Neural cell (in vitro differentiated cells): Measurements from ENCODE around the gene MICAL2. TPM values are rescaled to one million over a fixed set of nuclear protein-coding genes. Genes with fewer than 3 reads are reported as not detected.

Experiments
- H2AFZ ChIP-seq: fragments of 200-600, 300-800 bp; sonication (generic), shearing (Covaris generic); 2 replicates; pipeline ENCODE4 v1.6.0; 2014; ENCODE audit warnings: low read depth, mild to moderate bottlenecking, antibody characterized with exemption, low read length, moderate library complexity
- H3F3A ChIP-seq: fragments of 200-600 bp; shearing (Covaris generic); 2 replicates; pipeline ENCODE4 v1.6.1; 2016; ENCODE audit warnings: mild to moderate bottlenecking, moderate library complexity, mixed read lengths, antibody characterized with exemption, low read length; ENCODE audit not compliant: insufficient read depth, poor library complexity, severe bottlenecking
- H3K27ac ChIP-seq: fragments of 200-600, 300-800 bp; sonication (generic), shearing (Covaris generic); 2 replicates; pipeline ENCODE4 v1.5.1; 2014; ENCODE audit warnings: mild to moderate bottlenecking, low read length, moderate library complexity
- H3K27me3 ChIP-seq: fragments of 300-800, 200-600 bp; sonication (generic), shearing (Covaris generic); 2 replicates; pipeline ENCODE4 v1.6.0; 2014; ENCODE audit warnings: mild to moderate bottlenecking, low read depth, low read length, moderate library complexity; ENCODE audit not compliant: insufficient read depth
- H3K36me3 ChIP-seq: fragments of 300-800, 200-600 bp; sonication (generic), shearing (Covaris generic); 2 replicates; pipeline ENCODE4 v1.5.1; 2014; ENCODE audit warnings: mild to moderate bottlenecking, antibody characterized with exemption, low read length, moderate library complexity; ENCODE audit not compliant: insufficient read depth
- H3K4me2 ChIP-seq: fragments of 300-800, 200-600 bp; sonication (generic), shearing (Covaris generic); 2 replicates; pipeline ENCODE4 v1.6.0; 2014; ENCODE audit warnings: mild to moderate bottlenecking, low read length
- H3K4me3 ChIP-seq: fragments of 300-800, 200-600 bp; sonication (generic), shearing (Covaris generic); 2 replicates; pipeline ENCODE4 v1.5.1; 2014; ENCODE audit warnings: mild to moderate bottlenecking, low read length, moderate library complexity
- H3K79me2 ChIP-seq: fragments of 200-600 bp; shearing (Covaris generic); replicated peaks from 2 replicates; pipeline ENCODE4 v1.6.0; 2014; ENCODE audit warnings: mild to moderate bottlenecking, low read length, moderate library complexity; ENCODE audit not compliant: insufficient read depth
- H3K9ac ChIP-seq: fragments of 300-800, 200-600 bp; sonication (generic), shearing (Covaris generic); 2 replicates; pipeline ENCODE4 v1.6.1; 2016; ENCODE audit warnings: mild to moderate bottlenecking, low read length, mixed read lengths
- H3K9me2 ChIP-seq: fragments of 200-600 bp; shearing (Covaris generic); 2 replicates; pipeline ENCODE4 v1.6.1; 2016; ENCODE audit warnings: mild to moderate bottlenecking, low read length, mixed read lengths; ENCODE audit not compliant: insufficient read depth
- H3K9me3 ChIP-seq: fragments of 200-600, 300-800 bp; sonication (generic), shearing (Covaris generic); 2 replicates; pipeline ENCODE4 v1.6.1; 2016; ENCODE audit warnings: mild to moderate bottlenecking, mixed run types, low read length, moderate library complexity, mixed read lengths
- H4K20me1 ChIP-seq: fragments of 200-600 bp; shearing (Covaris generic); 2 replicates; pipeline ENCODE4 v1.6.1; 2016; ENCODE audit warnings: mild to moderate bottlenecking, mixed run types; ENCODE audit not compliant: insufficient read depth
- EP300 ChIP-seq: fragments of 450-650 bp; conservative IDR thresholded peaks from 2 replicates; pipeline ENCODE4 v1.6.1; 2014; ENCODE audit warnings: antibody characterized with exemption, mild to moderate bottlenecking, moderate library complexity; ENCODE audit not compliant: poor library complexity, severe bottlenecking
- EZH2 ChIP-seq: fragments of 200-600, 300-800 bp; shearing (Covaris generic), sonication (generic); IDR thresholded peaks from 2 replicates; pipeline ENCODE4 v1.6.1; 2014; ENCODE audit warnings: antibody characterized with exemption, low read length, borderline replicate concordance, mild to moderate bottlenecking; ENCODE audit not compliant: insufficient read depth, poor library complexity, severe bottlenecking
- MXI1 ChIP-seq: fragments of 450-650 bp; conservative IDR thresholded peaks from 2 replicates; pipeline ENCODE4 v1.6.1; 2014; ENCODE audit warnings: antibody characterized with exemption, mild to moderate bottlenecking; ENCODE audit not compliant: poor library complexity, severe bottlenecking
- POLR2AphosphoS5 ChIP-seq: IDR thresholded peaks from 2 replicates; pipeline ENCODE4 v1.6.1; 2012
- RAD21 ChIP-seq: fragments of 450-650 bp; conservative IDR thresholded peaks from 2 replicates; pipeline ENCODE4 v1.6.1; 2014; ENCODE audit warnings: antibody characterized with exemption, mild to moderate bottlenecking, moderate library complexity
- REST ChIP-seq: IDR thresholded peaks from 2 replicates; pipeline ENCODE4 v1.6.1; 2012; ENCODE audit warnings: borderline replicate concordance
- SMC3 ChIP-seq: fragments of 450-650 bp; conservative IDR thresholded peaks from 2 replicates; pipeline ENCODE4 v1.6.1; 2014; ENCODE audit warnings: antibody characterized with exemption, mild to moderate bottlenecking, moderate library complexity; ENCODE audit not compliant: poor library complexity
- TAF1 ChIP-seq: IDR thresholded peaks from 2 replicates; pipeline ENCODE4 v1.6.1; 2012; ENCODE audit warnings: low read depth
- polyA plus RNA-seq: library from polyadenylated mRNA; depleted of rRNA; stranded (reverse); fragments of >200 nt; gene quantifications from 2 replicates; pipeline ENCODE4 v1.2.3, GENCODE V29; 2014
- TF ChIP-seq, protein P1 (sequence below): fragments of 450-650 bp; IDR thresholded peaks from 2 replicates; pipeline ENCODE4 v1.5.1; 2014; ENCODE audit warnings: antibody characterized with exemption, mild to moderate bottlenecking, moderate library complexity; ENCODE audit not compliant: poor library complexity, severe bottlenecking

Gene MICAL2
- polyA plus RNA-seq, 1 donor from 2014 or later = 2.2 TPM

- Histone ChIP-seq H3K27me3 (peaks cover 29% of the 10 kb centered on the region), H3K79me2 (no peaks in the 10 kb centered on the region), H3K27ac (no peak overlapping the region), H3K4me2 (no peak overlapping the region), H3K36me3 (no peaks in the 10 kb centered on the region), H2AFZ (no peak overlapping the region), H3K9me3 (no peaks in the 10 kb centered on the region), H3K9ac (no peak overlapping the region), H3K4me3 (peak overlapping the region; percentile 76), H4K20me1 (no peaks in the 10 kb centered on the region), H3K9me2 (no peaks in the 10 kb centered on the region), H3F3A (no peaks in the 10 kb centered on the region)
- TF ChIP-seq RAD21 = no peak
- TF ChIP-seq EZH2 = no peak
- no peak for TF ChIP-seq POLR2AphosphoS5
- no peak for TF ChIP-seq REST
- no peak for TF ChIP-seq TAF1
- TF ChIP-seq EP300 = no peak
These were observed 1.4 kb downstream of the MICAL2 start for GRCh38 chr11:12111549-12112520.

DNA sequence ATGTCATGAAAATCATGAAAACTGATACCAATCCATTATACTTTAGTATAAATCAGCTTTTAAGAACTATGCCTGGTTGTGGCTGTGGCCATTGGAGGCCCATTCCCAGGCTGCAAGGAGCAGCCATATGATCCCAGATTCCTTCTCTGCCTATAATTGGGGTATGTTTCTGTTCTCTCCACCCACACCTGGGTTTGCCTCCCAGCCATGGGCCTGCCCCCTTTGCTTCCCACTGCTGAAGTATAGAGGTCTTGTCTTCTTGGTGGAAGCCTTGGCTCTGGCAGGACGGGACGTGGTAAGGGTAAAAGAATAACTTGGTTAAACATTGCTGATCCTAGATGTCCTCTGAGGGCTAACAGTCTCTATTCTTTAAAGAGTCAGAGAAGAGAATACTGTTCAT, 2.4 kb downstream of the MICAL2 start:
- Histone ChIP-seq H3K27ac (no peak overlapping the region), H3K9me2 (no peaks in the 10 kb centered on the region), H3F3A (no peaks in the 10 kb centered on the region), H2AFZ (no peak overlapping the region), H3K9ac (no peak overlapping the region), H3K27me3 (peaks cover 29% of the 10 kb centered on the region), H3K36me3 (no peaks in the 10 kb centered on the region), H3K4me2 (no peak overlapping the region), H3K4me3 (no peak overlapping the region), H3K9me3 (no peaks in the 10 kb centered on the region), H3K79me2 (no peaks in the 10 kb centered on the region), H4K20me1 (no peaks in the 10 kb centered on the region)
- TF ChIP-seq, protein P1, sequence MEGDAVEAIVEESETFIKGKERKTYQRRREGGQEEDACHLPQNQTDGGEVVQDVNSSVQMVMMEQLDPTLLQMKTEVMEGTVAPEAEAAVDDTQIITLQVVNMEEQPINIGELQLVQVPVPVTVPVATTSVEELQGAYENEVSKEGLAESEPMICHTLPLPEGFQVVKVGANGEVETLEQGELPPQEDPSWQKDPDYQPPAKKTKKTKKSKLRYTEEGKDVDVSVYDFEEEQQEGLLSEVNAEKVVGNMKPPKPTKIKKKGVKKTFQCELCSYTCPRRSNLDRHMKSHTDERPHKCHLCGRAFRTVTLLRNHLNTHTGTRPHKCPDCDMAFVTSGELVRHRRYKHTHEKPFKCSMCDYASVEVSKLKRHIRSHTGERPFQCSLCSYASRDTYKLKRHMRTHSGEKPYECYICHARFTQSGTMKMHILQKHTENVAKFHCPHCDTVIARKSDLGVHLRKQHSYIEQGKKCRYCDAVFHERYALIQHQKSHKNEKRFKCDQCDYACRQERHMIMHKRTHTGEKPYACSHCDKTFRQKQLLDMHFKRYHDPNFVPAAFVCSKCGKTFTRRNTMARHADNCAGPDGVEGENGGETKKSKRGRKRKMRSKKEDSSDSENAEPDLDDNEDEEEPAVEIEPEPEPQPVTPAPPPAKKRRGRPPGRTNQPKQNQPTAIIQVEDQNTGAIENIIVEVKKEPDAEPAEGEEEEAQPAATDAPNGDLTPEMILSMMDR = no peak
- TF ChIP-seq EZH2 (no peak), TAF1 (no peak), RAD21 (no peak), REST (no peak), POLR2AphosphoS5 (no peak), MXI1 (no peak), SMC3 (no peak), EP300 (no peak)
